ENCODE data around the gene MYRF. TPM values are rescaled to one million over a fixed set of nuclear protein-coding genes. Genes with fewer than 3 reads are reported as not detected.

MYRF gene
- total RNA-seq, 4 donors from 2014 or later = 6.4 to 106 (median 12.7) TPM

- no peaks in the 10 kb centered on the region for H3K4me1 ChIP-seq
- peak overlapping the region; percentile 95 to 98 for H3K27ac ChIP-seq
- intact Hi-C loops (cut with DNase I; ENCODE audit: low total_unique reads) = no loop called here
- H3K4me3 ChIP-seq = peak overlapping the region; percentile 64 to 93
- DNase-seq = peak in 1 of 2 donors; percentile 44
- no peaks in the 10 kb centered on the region for H3K27me3 ChIP-seq
- H3K36me3 ChIP-seq = no peaks in the 10 kb centered on the region
- TF ChIP-seq POLR2A (IDR thresholded peaks at IDR 0.05) = no peak
- no peak for TF ChIP-seq CTCF (IDR thresholded peaks at IDR 0.05)
- H3K9me3 ChIP-seq = no peaks in the 10 kb centered on the region
These were observed 62.0 kb downstream of the MYRF start for GRCh38 chr11:61814247-61814957.

- intact Hi-C loops (cut with DNase I; ENCODE audit: low total_unique reads) = no loop called here
- DNase-seq = peak; percentile 96
- Histone ChIP-seq H3K9me3 (no peaks in the 10 kb centered on the region), H3K27ac (peak overlapping the region; percentile 95 to 98), H3K36me3 (no peaks in the 10 kb centered on the region), H3K4me1 (no peaks in the 10 kb centered on the region), H3K4me3 (peak overlapping the region; percentile 64 to 93), H3K27me3 (no peaks in the 10 kb centered on the region)
- TF ChIP-seq CTCF (IDR thresholded peaks at IDR 0.05) (peak in 2 of 4 experiments; percentile 29 to 36), POLR2A (IDR thresholded peaks at IDR 0.05) (peak; percentile 98 to 99)
These were observed 62.7 kb downstream of the MYRF start for GRCh38 chr11:61814958-61815789.

- no peaks in the 10 kb centered on the region for H3K36me3 ChIP-seq
- TF ChIP-seq CTCF (IDR thresholded peaks at IDR 0.05) (no peak), POLR2A (IDR thresholded peaks at IDR 0.05) (no peak)
- no peaks in the 10 kb centered on the region for H3K9me3 ChIP-seq
- H3K4me3 ChIP-seq = peak overlapping the region; percentile 64 to 93
- peak overlapping the region; percentile 95 to 98 for H3K27ac ChIP-seq
- no peaks in the 10 kb centered on the region for H3K4me1 ChIP-seq
- intact Hi-C loops (cut with DNase I; ENCODE audit: low total_unique reads) = no loop called here
- DNase-seq = peak; percentile 73 to 76
- H3K27me3 ChIP-seq = no peaks in the 10 kb centered on the region
These were observed 63.6 kb downstream of the MYRF start for GRCh38 chr11:61815790-61816735.

- peak; percentile 40 to 77 for TF ChIP-seq POLR2A (IDR thresholded peaks at IDR 0.05)
- TF ChIP-seq CTCF (IDR thresholded peaks at IDR 0.05) = peak; percentile 57 to 74 (median 59)
- peak within 1 kb of the TSS; percentile 95 to 98 for H3K27ac ChIP-seq
- peak; percentile 92 to 93 for DNase-seq
- no peaks in the 10 kb centered on the region for H3K4me1 ChIP-seq
- no peaks in the 10 kb centered on the region for H3K36me3 ChIP-seq
- H3K27me3 ChIP-seq = no peaks in the 10 kb centered on the region
- H3K4me3 ChIP-seq = peak within 1 kb of the TSS; percentile 64 to 93
- H3K9me3 ChIP-seq = no peaks in the 10 kb centered on the region
- intact Hi-C loops (cut with DNase I; ENCODE audit: low total_unique reads) = no loop called here
These were observed 64.5 kb downstream of the MYRF start, which contains the start of gene FADS1 for GRCh38 chr11:61816736-61817455. FADS1 (minus strand) TSS chr11:61817003; CDS start chr11:61816929, 74 bp downstream.
